Measurements from ENCODE around the gene NES. TPM values are rescaled to one million over a fixed set of nuclear protein-coding genes. Genes with fewer than 3 reads are reported as not detected.

Gene NES
- polyA plus RNA-seq, 3 donors = 123 to 175 (median 150) TPM

Other genes with a start within 250 kb of the NES start
- gene MEF2D, start 176.6 kb downstream of the NES start, polyA plus RNA-seq (ENCODE audit: insufficient read length in 3 of 3) = 10 to 100 TPM; 21.1 to 31.7 (median 25.8) TPM
- gene IQGAP3, start 104.8 kb downstream of the NES start, polyA plus RNA-seq (ENCODE audit: insufficient read length in 3 of 3) = 10 to 100 TPM; 14.2 to 15.5 (median 15.2) TPM
- gene TTC24, start 97.7 kb downstream of the NES start, polyA plus RNA-seq (ENCODE audit: insufficient read length in 3 of 3) = 1 to 10 TPM; 1.2 to 1.7 (median 1.5) TPM
- 10 to 100 TPM; 67.4 to 76.4 (median 73.0) TPM for gene NAXE, start 85.6 kb downstream of the NES start, polyA plus RNA-seq (ENCODE audit: insufficient read length in 3 of 3)
- gene GPATCH4, start 75.9 kb downstream of the NES start, polyA plus RNA-seq (ENCODE audit: insufficient read length in 3 of 3) = 10 to 100 TPM; 32.9 to 36.2 (median 35.4) TPM
- under 1 TPM; 0.47 to 0.67 (median 0.57) TPM for gene HAPLN2, start 58.0 kb downstream of the NES start, polyA plus RNA-seq (ENCODE audit: insufficient read length in 3 of 3)
- 1 to 10 TPM in 1 of 3 donors, under 1 TPM in 2; 0.22 to 1.3 (median 0.23) TPM for gene BCAN, start 35.3 kb downstream of the NES start, polyA plus RNA-seq (ENCODE audit: insufficient read length in 3 of 3)
- 100 to 1,000 TPM in 1 of 3 donors, 10 to 100 TPM in 2; 91.7 to 120 (median 92.3) TPM for gene CRABP2, start 28.2 kb upstream of the NES start, polyA plus RNA-seq (ENCODE audit: insufficient read length in 3 of 3)
- gene METTL25B, start 51.1 kb upstream of the NES start, polyA plus RNA-seq (ENCODE audit: insufficient read length in 3 of 3) = 10 to 100 TPM; 34.4 to 47.3 (median 35.6) TPM
- gene ISG20L2, start 51.4 kb upstream of the NES start, polyA plus RNA-seq (ENCODE audit: insufficient read length in 3 of 3) = 10 to 100 TPM; 40.0 to 43.6 (median 41.3) TPM
- gene MRPL24, start 63.7 kb upstream of the NES start, polyA plus RNA-seq (ENCODE audit: insufficient read length in 3 of 3) = 10 to 100 TPM; 63.0 to 69.1 (median 64.1) TPM
- gene HDGF, start 74.3 kb upstream of the NES start, polyA plus RNA-seq (ENCODE audit: insufficient read length in 3 of 3) = 100 to 1,000 TPM; 262 to 301 (median 270) TPM
- 100 to 1,000 TPM; 105 to 112 (median 111) TPM for gene PRCC, start 90.1 kb upstream of the NES start, polyA plus RNA-seq (ENCODE audit: insufficient read length in 3 of 3)
- 1 to 10 TPM in 1 of 3 donors, under 1 TPM in 2; 0.47 to 1.5 (median 0.62) TPM for gene SH2D2A, start 139.4 kb upstream of the NES start, polyA plus RNA-seq (ENCODE audit: insufficient read length in 3 of 3)
- 1 to 10 TPM; 1.1 to 2.6 (median 1.6) TPM for gene INSRR, start 181.7 kb upstream of the NES start, polyA plus RNA-seq (ENCODE audit: insufficient read length in 3 of 3)
- 1 to 10 TPM in 2 of 3 donors, under 1 TPM in 1; 0.92 to 1.6 (median 1.5) TPM for gene NTRK1, start 183.5 kb upstream of the NES start, polyA plus RNA-seq (ENCODE audit: insufficient read length in 3 of 3)
- 10 to 100 TPM; 18.1 to 24.0 (median 22.5) TPM for gene PEAR1, start 216.3 kb upstream of the NES start, polyA plus RNA-seq (ENCODE audit: insufficient read length in 3 of 3)
- under 1 TPM; 0.45 to 0.83 (median 0.63) TPM for gene LRRC71, start 243.2 kb upstream of the NES start, polyA plus RNA-seq (ENCODE audit: insufficient read length in 3 of 3)